Measurements from ENCODE around the gene DNAJB14.

DNAJB14 gene

GRCh38 chr4:99878604-99879003, 67.8 kb downstream of the DNAJB14 start:
- DNase-seq = no peak
- Histone ChIP-seq H3K27ac (ENCODE audit: insufficient read depth, low read length, poor library complexity, severe bottlenecking) (no peak overlapping the region), H3K4me1 (ENCODE audit: control insufficient read depth, insufficient read depth, low read length, poor library complexity, severe bottlenecking) (no peaks in the 10 kb centered on the region), H3K9me3 (ENCODE audit: control insufficient read depth, low read length) (no peaks in the 10 kb centered on the region), H3K27me3 (replicated peaks; ENCODE audit: control insufficient read depth, insufficient read depth, low read length, poor library complexity, severe bottlenecking) (no peaks in the 10 kb centered on the region), H3K4me3 (ENCODE audit: insufficient read depth, low read depth, low read length, poor library complexity, severe bottlenecking) (no peak overlapping the region), H3K36me3 (ENCODE audit: control insufficient read depth, insufficient read depth, low read length) (peaks cover 38% of the 10 kb centered on the region)

GRCh38 chr4:99876946-99877345, 69.5 kb downstream of the DNAJB14 start:
- H3K4me1 ChIP-seq (ENCODE audit: control insufficient read depth, insufficient read depth, low read length, poor library complexity, severe bottlenecking) = no peaks in the 10 kb centered on the region
- H3K9me3 ChIP-seq (ENCODE audit: control insufficient read depth, low read length) = no peaks in the 10 kb centered on the region
- DNase-seq = no peak
- no peaks in the 10 kb centered on the region for H3K27me3 ChIP-seq (replicated peaks; ENCODE audit: control insufficient read depth, insufficient read depth, low read length, poor library complexity, severe bottlenecking)
- H3K4me3 ChIP-seq (ENCODE audit: insufficient read depth, low read depth, low read length, poor library complexity, severe bottlenecking) = no peak overlapping the region
- H3K36me3 ChIP-seq (ENCODE audit: control insufficient read depth, insufficient read depth, low read length) = peaks cover 30% of the 10 kb centered on the region
- H3K27ac ChIP-seq (ENCODE audit: insufficient read depth, low read length, poor library complexity, severe bottlenecking) = no peak overlapping the region

GRCh38 chr4:99875071-99875470, 71.3 kb downstream of the DNAJB14 start:
- no peaks in the 10 kb centered on the region for H3K27me3 ChIP-seq (replicated peaks; ENCODE audit: control insufficient read depth, insufficient read depth, low read length, poor library complexity, severe bottlenecking)
- H3K36me3 ChIP-seq (ENCODE audit: control insufficient read depth, insufficient read depth, low read length) = peaks cover 17% of the 10 kb centered on the region
- H3K4me1 ChIP-seq (ENCODE audit: control insufficient read depth, insufficient read depth, low read length, poor library complexity, severe bottlenecking) = no peaks in the 10 kb centered on the region
- no peak overlapping the region for H3K4me3 ChIP-seq (ENCODE audit: insufficient read depth, low read depth, low read length, poor library complexity, severe bottlenecking)
- no peak for DNase-seq
- no peak overlapping the region for H3K27ac ChIP-seq (ENCODE audit: insufficient read depth, low read length, poor library complexity, severe bottlenecking)
- H3K9me3 ChIP-seq (ENCODE audit: control insufficient read depth, low read length) = no peaks in the 10 kb centered on the region

GRCh38 chr4:99872570-99872969, 73.8 kb downstream of the DNAJB14 start:
- Histone ChIP-seq H3K27me3 (replicated peaks; ENCODE audit: control insufficient read depth, insufficient read depth, low read length, poor library complexity, severe bottlenecking) (no peaks in the 10 kb centered on the region), H3K27ac (ENCODE audit: insufficient read depth, low read length, poor library complexity, severe bottlenecking) (no peak overlapping the region), H3K4me1 (ENCODE audit: control insufficient read depth, insufficient read depth, low read length, poor library complexity, severe bottlenecking) (no peaks in the 10 kb centered on the region), H3K36me3 (ENCODE audit: control insufficient read depth, insufficient read depth, low read length) (peaks cover 6% of the 10 kb centered on the region), H3K4me3 (ENCODE audit: insufficient read depth, low read depth, low read length, poor library complexity, severe bottlenecking) (no peak overlapping the region), H3K9me3 (ENCODE audit: control insufficient read depth, low read length) (no peaks in the 10 kb centered on the region)
- no peak for DNase-seq

- Histone ChIP-seq H3K4me1 (ENCODE audit: control insufficient read depth, insufficient read depth, low read length, poor library complexity, severe bottlenecking) (no peaks in the 10 kb centered on the region), H3K27me3 (replicated peaks; ENCODE audit: control insufficient read depth, insufficient read depth, low read length, poor library complexity, severe bottlenecking) (no peaks in the 10 kb centered on the region), H3K4me3 (ENCODE audit: insufficient read depth, low read depth, low read length, poor library complexity, severe bottlenecking) (no peak overlapping the region), H3K9me3 (ENCODE audit: control insufficient read depth, low read length) (no peaks in the 10 kb centered on the region), H3K27ac (ENCODE audit: insufficient read depth, low read length, poor library complexity, severe bottlenecking) (no peak overlapping the region), H3K36me3 (ENCODE audit: control insufficient read depth, insufficient read depth, low read length) (peaks cover 30% of the 10 kb centered on the region)
- no peak for DNase-seq
Observed at GRCh38 chr4:99868126-99868596, 78.3 kb downstream of the DNAJB14 start.

GRCh38 chr4:99863804-99864203, 82.6 kb downstream of the DNAJB14 start:
- Histone ChIP-seq H3K27ac (ENCODE audit: insufficient read depth, low read length, poor library complexity, severe bottlenecking) (no peak overlapping the region), H3K9me3 (ENCODE audit: control insufficient read depth, low read length) (no peaks in the 10 kb centered on the region), H3K4me1 (ENCODE audit: control insufficient read depth, insufficient read depth, low read length, poor library complexity, severe bottlenecking) (no peaks in the 10 kb centered on the region), H3K4me3 (ENCODE audit: insufficient read depth, low read depth, low read length, poor library complexity, severe bottlenecking) (no peak overlapping the region), H3K27me3 (replicated peaks; ENCODE audit: control insufficient read depth, insufficient read depth, low read length, poor library complexity, severe bottlenecking) (no peaks in the 10 kb centered on the region), H3K36me3 (ENCODE audit: control insufficient read depth, insufficient read depth, low read length) (peaks cover 37% of the 10 kb centered on the region)
- no peak for DNase-seq

- Histone ChIP-seq H3K4me1 (ENCODE audit: control insufficient read depth, insufficient read depth, low read length, poor library complexity, severe bottlenecking) (no peaks in the 10 kb centered on the region), H3K27ac (ENCODE audit: insufficient read depth, low read length, poor library complexity, severe bottlenecking) (no peak overlapping the region), H3K27me3 (replicated peaks; ENCODE audit: control insufficient read depth, insufficient read depth, low read length, poor library complexity, severe bottlenecking) (no peaks in the 10 kb centered on the region), H3K9me3 (ENCODE audit: control insufficient read depth, low read length) (no peaks in the 10 kb centered on the region), H3K36me3 (ENCODE audit: control insufficient read depth, insufficient read depth, low read length) (peaks cover 22% of the 10 kb centered on the region), H3K4me3 (ENCODE audit: insufficient read depth, low read depth, low read length, poor library complexity, severe bottlenecking) (no peak overlapping the region)
- no peak for DNase-seq
Observed at GRCh38 chr4:99861120-99861905, 85.1 kb downstream of the DNAJB14 start.

GRCh38 chr4:99860521-99860920, 85.9 kb downstream of the DNAJB14 start:
- no peak for DNase-seq
- Histone ChIP-seq H3K4me1 (ENCODE audit: control insufficient read depth, insufficient read depth, low read length, poor library complexity, severe bottlenecking) (no peaks in the 10 kb centered on the region), H3K9me3 (ENCODE audit: control insufficient read depth, low read length) (no peaks in the 10 kb centered on the region), H3K36me3 (ENCODE audit: control insufficient read depth, insufficient read depth, low read length) (peaks cover 17% of the 10 kb centered on the region), H3K27me3 (replicated peaks; ENCODE audit: control insufficient read depth, insufficient read depth, low read length, poor library complexity, severe bottlenecking) (no peaks in the 10 kb centered on the region), H3K27ac (ENCODE audit: insufficient read depth, low read length, poor library complexity, severe bottlenecking) (no peak overlapping the region), H3K4me3 (ENCODE audit: insufficient read depth, low read depth, low read length, poor library complexity, severe bottlenecking) (no peak overlapping the region)

- Histone ChIP-seq H3K9me3 (ENCODE audit: control insufficient read depth, low read length) (no peaks in the 10 kb centered on the region), H3K4me3 (ENCODE audit: insufficient read depth, low read depth, low read length, poor library complexity, severe bottlenecking) (no peak overlapping the region), H3K4me1 (ENCODE audit: control insufficient read depth, insufficient read depth, low read length, poor library complexity, severe bottlenecking) (no peaks in the 10 kb centered on the region), H3K27me3 (replicated peaks; ENCODE audit: control insufficient read depth, insufficient read depth, low read length, poor library complexity, severe bottlenecking) (no peaks in the 10 kb centered on the region), H3K36me3 (ENCODE audit: control insufficient read depth, insufficient read depth, low read length) (peaks cover 8% of the 10 kb centered on the region), H3K27ac (ENCODE audit: insufficient read depth, low read length, poor library complexity, severe bottlenecking) (no peak overlapping the region)
- no peak for DNase-seq
Observed at GRCh38 chr4:99859618-99860017, 86.8 kb downstream of the DNAJB14 start.

GRCh38 chr4:99857307-99857706, 89.1 kb downstream of the DNAJB14 start:
- Histone ChIP-seq H3K27me3 (replicated peaks; ENCODE audit: control insufficient read depth, insufficient read depth, low read length, poor library complexity, severe bottlenecking) (no peaks in the 10 kb centered on the region), H3K9me3 (ENCODE audit: control insufficient read depth, low read length) (no peaks in the 10 kb centered on the region), H3K4me3 (ENCODE audit: insufficient read depth, low read depth, low read length, poor library complexity, severe bottlenecking) (no peak overlapping the region), H3K27ac (ENCODE audit: insufficient read depth, low read length, poor library complexity, severe bottlenecking) (no peak overlapping the region), H3K4me1 (ENCODE audit: control insufficient read depth, insufficient read depth, low read length, poor library complexity, severe bottlenecking) (no peaks in the 10 kb centered on the region), H3K36me3 (ENCODE audit: control insufficient read depth, insufficient read depth, low read length) (peaks cover 10% of the 10 kb centered on the region)
- no peak for DNase-seq
